H9 (cell line): ENCODE data around the gene FOXO6. TPM values are rescaled to one million over a fixed set of nuclear protein-coding genes. Genes with fewer than 3 reads are reported as not detected.

Experiments
- DNase-seq: peaks from one replicate; pipeline ENCODE4 v3.0.0-alpha.2; 2017
- H2AFZ ChIP-seq: one replicate; pipeline ENCODE4 v1.6.1; 2013; ENCODE audit warnings: mild to moderate bottlenecking, low read length, control low read depth, moderate library complexity
- H2AK5ac ChIP-seq: 2 replicates; pipeline ENCODE4 v1.6.1; 2013; ENCODE audit warnings: low read length, control low read depth, mixed read lengths; ENCODE audit not compliant: insufficient read length
- H2BK120ac ChIP-seq: one replicate; pipeline ENCODE4 v1.6.1; 2013; ENCODE audit warnings: low read depth, mild to moderate bottlenecking, low read length, control low read depth, inconsistent platforms; ENCODE audit not compliant: poor library complexity, severe bottlenecking
- H2BK12ac ChIP-seq: 2 replicates; pipeline ENCODE4 v1.6.1; 2013; ENCODE audit warnings: low read length, control low read depth, mixed read lengths, low read depth; ENCODE audit not compliant: insufficient read length
- H2BK15ac ChIP-seq: 2 replicates; pipeline ENCODE4 v1.6.1; 2013; ENCODE audit warnings: low read depth, low read length, control low read depth
- H2BK20ac ChIP-seq: one replicate; pipeline ENCODE4 v1.6.1; 2013; ENCODE audit warnings: low read depth, mild to moderate bottlenecking, low read length, control low read depth, inconsistent platforms; ENCODE audit not compliant: poor library complexity, severe bottlenecking
- H2BK5ac ChIP-seq: 2 replicates; pipeline ENCODE4 v1.6.1; 2013; ENCODE audit warnings: low read length, control low read depth, mixed read lengths; ENCODE audit not compliant: insufficient read length
- H3K14ac ChIP-seq: 2 replicates; pipeline ENCODE4 v1.6.1; 2013; ENCODE audit warnings: low read length, control low read depth; ENCODE audit not compliant: insufficient read depth
- H3K18ac ChIP-seq: 2 replicates; pipeline ENCODE4 v1.6.1; 2013; ENCODE audit warnings: low read depth, mild to moderate bottlenecking, mixed read lengths, low read length, control low read depth; ENCODE audit not compliant: insufficient read length
- H3K23ac ChIP-seq: 2 replicates; pipeline ENCODE4 v1.6.1; 2013; ENCODE audit warnings: low read length, control low read depth, mixed read lengths, low read depth; ENCODE audit not compliant: insufficient read length
- H3K23me2 ChIP-seq: 2 replicates; pipeline ENCODE4 v1.6.1; 2013; ENCODE audit warnings: low read depth, mild to moderate bottlenecking, mixed read lengths, low read length, control low read depth; ENCODE audit not compliant: insufficient read length, poor library complexity, severe bottlenecking
- H3K27ac ChIP-seq: 2 replicates; pipeline ENCODE4 v1.5.1; 2013; ENCODE audit warnings: low read length, control low read depth, mixed read lengths, low read depth; ENCODE audit not compliant: insufficient read length
- H3K27me3 ChIP-seq: 2 replicates; pipeline ENCODE4 v1.6.1; 2013; ENCODE audit warnings: low read length, control low read depth, inconsistent platforms; ENCODE audit not compliant: insufficient read depth
- H3K4ac ChIP-seq: 2 replicates; pipeline ENCODE4 v1.6.1; 2013; ENCODE audit warnings: low read depth, mild to moderate bottlenecking, control low read depth, inconsistent platforms, low read length, moderate library complexity
- H3K4me1 ChIP-seq: 2 replicates; pipeline ENCODE4 v1.6.1; 2013; ENCODE audit warnings: low read length, control low read depth, inconsistent platforms; ENCODE audit not compliant: insufficient read depth
- H3K4me2 ChIP-seq: 2 replicates; pipeline ENCODE4 v1.6.1; 2013; ENCODE audit warnings: low read length, control low read depth, mixed read lengths; ENCODE audit not compliant: insufficient read length, insufficient read depth
- H3K56ac ChIP-seq: 2 replicates; pipeline ENCODE4 v1.6.1; 2013; ENCODE audit warnings: low read depth, mild to moderate bottlenecking, mixed read lengths, low read length, control low read depth; ENCODE audit not compliant: insufficient read length
- H3K79me1 ChIP-seq: 2 replicates; pipeline ENCODE4 v1.6.1; 2013; ENCODE audit warnings: low read depth, mild to moderate bottlenecking, moderate library complexity, low read length, control low read depth, inconsistent platforms; ENCODE audit not compliant: insufficient read depth, poor library complexity, severe bottlenecking
- H3K79me2 ChIP-seq: 2 replicates; pipeline ENCODE4 v1.6.1; 2013; ENCODE audit warnings: low read length, control low read depth, inconsistent platforms; ENCODE audit not compliant: insufficient read depth
- H3K9ac ChIP-seq: 2 replicates; pipeline ENCODE4 v1.6.1; 2013; ENCODE audit warnings: low read length, control low read depth, mixed read lengths; ENCODE audit not compliant: insufficient read length; ENCODE audit errors: extremely low read depth
- H3K9me3 ChIP-seq: one replicate; pipeline ENCODE4 v1.6.1; 2013; ENCODE audit warnings: low read depth, low read length, inconsistent platforms; ENCODE audit not compliant: control insufficient read depth
- H3T11ph ChIP-seq: one replicate; pipeline ENCODE4 v1.6.1; 2013; ENCODE audit warnings: mild to moderate bottlenecking, low read length, control low read depth, inconsistent platforms
- H4K20me1 ChIP-seq: one replicate; pipeline ENCODE4 v1.6.1; 2013; ENCODE audit not compliant: control insufficient read depth, insufficient read length, insufficient read depth
- H4K5ac ChIP-seq: 2 replicates; pipeline ENCODE4 v1.6.1; 2013; ENCODE audit warnings: low read depth, mild to moderate bottlenecking, mixed read lengths, low read length, control low read depth; ENCODE audit not compliant: insufficient read length
- H4K8ac ChIP-seq: replicated peaks from 2 replicates; pipeline ENCODE4 v1.6.1; 2013; ENCODE audit warnings: low read length, control low read depth, mixed read lengths, low read depth; ENCODE audit not compliant: insufficient read length
- H4K91ac ChIP-seq: 2 replicates; pipeline ENCODE4 v1.6.1; 2013; ENCODE audit warnings: low read depth, mild to moderate bottlenecking, moderate library complexity, mixed read lengths, low read length, control low read depth; ENCODE audit not compliant: insufficient read length
- H3K27ac Mint-ChIP-seq, 3 experiments: 2 replicates in 2 of 3; 3 replicates in 1 of 3; pipeline ENCODE4 v1.8.0; 2020 to 2021; ENCODE audit warnings: mixed read lengths in 3 of 3, mild to moderate bottlenecking in 1 of 3, moderate library complexity in 1 of 3
- H3K27me3 Mint-ChIP-seq: 2 replicates; pipeline ENCODE4 v1.8.0; 2021; ENCODE audit warnings: low read depth, mild to moderate bottlenecking, moderate library complexity, mixed read lengths
- H3K36me3 Mint-ChIP-seq, 3 experiments: 2 replicates in 2 of 3; 3 replicates in 1 of 3; pipeline ENCODE4 v1.8.0; 2020 to 2021; ENCODE audit warnings: low read depth in 3 of 3, mixed read lengths in 3 of 3; ENCODE audit not compliant: insufficient read depth in 1 of 3
- H3K4me1 Mint-ChIP-seq, 2 experiments: 2 replicates each; pipeline ENCODE4 v1.8.0; 2020; ENCODE audit warnings: mixed read lengths in 2 of 2
- H3K4me3 Mint-ChIP-seq, 2 experiments: 2 replicates in 1 of 2; 3 replicates in 1 of 2; pipeline ENCODE4 v1.8.0; 2020 to 2021; ENCODE audit warnings: mild to moderate bottlenecking in 2 of 2, mixed read lengths in 2 of 2, moderate library complexity in 1 of 2
- H3K9me3 Mint-ChIP-seq, 2 experiments: 2 replicates in 1 of 2; 3 replicates in 1 of 2; pipeline ENCODE4 v1.8.0; 2020; ENCODE audit warnings: mild to moderate bottlenecking in 2 of 2, mixed read lengths in 2 of 2, moderate library complexity in 1 of 2
- WGBS: extraction: QIAGEN DNeasy Blood & Tissue Kit; methylation state at CpG from one replicate; pipeline ENCODE4 v1.1.7; 2013; ENCODE audit warnings: missing lambda C conversion rate, low lambda C conversion rate, mixed read lengths; ENCODE audit not compliant: insufficient read length; ENCODE audit errors: extremely low coverage; 5-methylcytosine and 5-hydroxymethylcytosine counted together
- total RNA-seq: library from RNA; stranded (reverse); gene quantifications from 2 replicates; pipeline ENCODE4 v1.2.1, GENCODE V29; 2021
- TF ChIP-seq, protein P1 (sequence below): fragments of 200-600 bp; sonication (generic); conservative IDR thresholded peaks from 3 replicates; pipeline ENCODE4 v1.8.0; 2021; ENCODE audit warnings: antibody characterized with exemption, mild to moderate bottlenecking

Gene FOXO6
- total RNA-seq, 1 experiment from 2014 or later, result 0.83 TPM

DNA sequence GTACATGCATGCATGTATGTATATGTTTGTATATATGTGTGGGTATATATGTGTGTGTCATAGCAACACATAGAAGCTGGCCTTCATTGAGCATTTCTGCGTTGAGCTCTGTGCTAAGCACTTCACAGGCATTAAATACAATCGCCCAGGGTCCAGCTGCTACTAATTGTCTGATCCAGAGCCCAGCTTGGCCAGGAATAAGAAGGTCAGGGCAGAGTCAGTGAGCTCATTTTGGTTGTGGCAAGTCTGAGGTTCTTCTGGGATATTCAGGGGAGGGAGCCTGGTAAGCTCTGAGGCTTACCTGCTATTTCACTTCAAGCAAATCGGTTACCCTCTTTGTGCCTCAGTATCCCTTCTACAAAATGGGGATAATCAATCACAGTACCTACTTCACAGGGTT lies 59.6 kb downstream of the FOXO6 start:
- DNase-seq, result no peak
- H3K9ac ChIP-seq, result no peak overlapping the region
- H3K4me3 Mint-ChIP-seq, result no peak overlapping the region
- no peaks in the 10 kb centered on the region for H3K27me3 ChIP-seq
- no peak overlapping the region for H2BK5ac ChIP-seq
- H3K9me3 Mint-ChIP-seq, result no peaks in the 10 kb centered on the region; a peak in 1 of 5 replicates
- H3K18ac ChIP-seq, result no peak overlapping the region
- H3K9me3 ChIP-seq, result no peaks in the 10 kb centered on the region
- no peaks in the 10 kb centered on the region for H3K36me3 Mint-ChIP-seq
- peaks cover 1% of the 10 kb centered on the region for H3K27me3 Mint-ChIP-seq
- no peak overlapping the region for H4K5ac ChIP-seq
- no peaks in the 10 kb centered on the region for H3K23me2 ChIP-seq
- no CpG with 5 or more reads among the region's 3 CpGs for WGBS
- H2BK120ac ChIP-seq, result no peak overlapping the region
- H3K4me2 ChIP-seq, result no peak overlapping the region
- H3K79me1 ChIP-seq, result no peaks in the 10 kb centered on the region
- no peaks in the 10 kb centered on the region for H4K20me1 ChIP-seq
- no peak overlapping the region for H3T11ph ChIP-seq
- no peak overlapping the region for H3K4ac ChIP-seq
- H2AFZ ChIP-seq, result no peak overlapping the region
- no peak overlapping the region for H2BK12ac ChIP-seq
- H3K4me1 Mint-ChIP-seq, result peaks cover 5 to 18% of the 10 kb centered on the region in 2 experiments
- H2BK15ac ChIP-seq, result no peak overlapping the region
- no peak overlapping the region for H2AK5ac ChIP-seq
- H3K27ac Mint-ChIP-seq, result no peak overlapping the region
- H3K23ac ChIP-seq, result no peak overlapping the region
- H3K4me1 ChIP-seq, result no peaks in the 10 kb centered on the region
- no peak overlapping the region for H2BK20ac ChIP-seq
- no peak overlapping the region for H4K91ac ChIP-seq
- H3K27ac ChIP-seq, result no peak overlapping the region
- H3K79me2 ChIP-seq, result no peaks in the 10 kb centered on the region
- TF ChIP-seq, protein P1, sequence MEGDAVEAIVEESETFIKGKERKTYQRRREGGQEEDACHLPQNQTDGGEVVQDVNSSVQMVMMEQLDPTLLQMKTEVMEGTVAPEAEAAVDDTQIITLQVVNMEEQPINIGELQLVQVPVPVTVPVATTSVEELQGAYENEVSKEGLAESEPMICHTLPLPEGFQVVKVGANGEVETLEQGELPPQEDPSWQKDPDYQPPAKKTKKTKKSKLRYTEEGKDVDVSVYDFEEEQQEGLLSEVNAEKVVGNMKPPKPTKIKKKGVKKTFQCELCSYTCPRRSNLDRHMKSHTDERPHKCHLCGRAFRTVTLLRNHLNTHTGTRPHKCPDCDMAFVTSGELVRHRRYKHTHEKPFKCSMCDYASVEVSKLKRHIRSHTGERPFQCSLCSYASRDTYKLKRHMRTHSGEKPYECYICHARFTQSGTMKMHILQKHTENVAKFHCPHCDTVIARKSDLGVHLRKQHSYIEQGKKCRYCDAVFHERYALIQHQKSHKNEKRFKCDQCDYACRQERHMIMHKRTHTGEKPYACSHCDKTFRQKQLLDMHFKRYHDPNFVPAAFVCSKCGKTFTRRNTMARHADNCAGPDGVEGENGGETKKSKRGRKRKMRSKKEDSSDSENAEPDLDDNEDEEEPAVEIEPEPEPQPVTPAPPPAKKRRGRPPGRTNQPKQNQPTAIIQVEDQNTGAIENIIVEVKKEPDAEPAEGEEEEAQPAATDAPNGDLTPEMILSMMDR, result no peak
- no peak overlapping the region for H3K56ac ChIP-seq
- H4K8ac ChIP-seq, result no peak overlapping the region
- H3K14ac ChIP-seq, result no peak overlapping the region
